Measurements from ENCODE around the gene TNS4.

TNS4 gene

DNA sequence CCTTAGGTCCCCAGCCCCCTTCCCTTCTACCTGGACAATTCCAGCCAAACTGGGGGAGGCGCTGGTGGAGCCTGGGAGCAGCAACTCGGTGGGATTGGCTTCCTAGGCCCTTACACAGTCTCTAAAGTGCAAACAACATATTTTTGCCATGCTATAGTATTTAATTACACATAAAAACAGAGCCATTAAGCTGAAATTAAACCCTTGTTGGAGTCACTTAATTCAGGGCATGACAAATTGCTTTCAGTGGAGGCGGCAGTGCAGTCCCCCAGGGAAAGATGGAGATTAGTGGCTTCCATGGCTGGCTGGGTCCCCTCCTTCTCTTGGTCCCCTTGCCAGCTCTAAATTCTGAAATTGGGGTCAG, 40.8 kb downstream of the TNS4 start:
- H3K4me3 ChIP-seq (ENCODE audit: low read length) = no peak overlapping the region
- no peak for TF ChIP-seq ZNF274 (IDR thresholded peaks at IDR 0.05; ENCODE audit: low read depth, low read length)

GRCh38 chr17:40459636-40460603, 41.5 kb downstream of the TNS4 start:
- no peak overlapping the region for H3K4me3 ChIP-seq (ENCODE audit: low read length)
- no peak for TF ChIP-seq ZNF274 (IDR thresholded peaks at IDR 0.05; ENCODE audit: low read depth, low read length)

DNA sequence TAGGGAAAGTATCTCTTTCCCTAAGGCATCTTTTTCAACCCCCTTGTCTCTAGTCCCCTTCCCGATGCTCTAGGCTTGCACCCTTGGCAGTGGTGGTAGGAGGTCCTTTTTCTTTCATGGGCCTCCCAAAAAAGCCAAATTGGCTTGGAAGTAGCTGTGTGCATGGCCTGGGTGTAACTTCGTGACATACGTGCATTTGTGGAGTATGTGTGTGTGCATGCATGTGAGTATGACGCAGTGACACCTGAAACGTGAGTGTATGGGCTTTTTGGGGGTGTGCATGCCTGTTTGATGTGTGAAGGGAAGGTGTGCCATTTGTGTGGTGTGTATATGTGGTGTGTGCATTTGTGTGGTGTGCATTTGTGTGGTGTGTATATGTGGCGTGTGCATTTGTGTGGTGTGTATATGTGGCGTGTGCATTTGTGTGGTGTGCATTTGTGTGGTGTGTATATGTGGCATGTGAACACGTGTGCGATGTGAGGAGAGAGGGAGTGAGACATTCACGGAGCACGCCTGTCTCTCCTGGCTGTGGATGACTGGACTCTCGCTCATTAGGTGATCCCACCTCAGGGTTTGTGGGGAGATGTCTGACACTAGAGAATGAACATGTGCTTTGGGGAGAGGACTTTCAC, 42.5 kb downstream of the TNS4 start:
- no peak overlapping the region for H3K4me3 ChIP-seq (ENCODE audit: low read length)
- TF ChIP-seq ZNF274 (IDR thresholded peaks at IDR 0.05; ENCODE audit: low read depth, low read length) = no peak

DNA sequence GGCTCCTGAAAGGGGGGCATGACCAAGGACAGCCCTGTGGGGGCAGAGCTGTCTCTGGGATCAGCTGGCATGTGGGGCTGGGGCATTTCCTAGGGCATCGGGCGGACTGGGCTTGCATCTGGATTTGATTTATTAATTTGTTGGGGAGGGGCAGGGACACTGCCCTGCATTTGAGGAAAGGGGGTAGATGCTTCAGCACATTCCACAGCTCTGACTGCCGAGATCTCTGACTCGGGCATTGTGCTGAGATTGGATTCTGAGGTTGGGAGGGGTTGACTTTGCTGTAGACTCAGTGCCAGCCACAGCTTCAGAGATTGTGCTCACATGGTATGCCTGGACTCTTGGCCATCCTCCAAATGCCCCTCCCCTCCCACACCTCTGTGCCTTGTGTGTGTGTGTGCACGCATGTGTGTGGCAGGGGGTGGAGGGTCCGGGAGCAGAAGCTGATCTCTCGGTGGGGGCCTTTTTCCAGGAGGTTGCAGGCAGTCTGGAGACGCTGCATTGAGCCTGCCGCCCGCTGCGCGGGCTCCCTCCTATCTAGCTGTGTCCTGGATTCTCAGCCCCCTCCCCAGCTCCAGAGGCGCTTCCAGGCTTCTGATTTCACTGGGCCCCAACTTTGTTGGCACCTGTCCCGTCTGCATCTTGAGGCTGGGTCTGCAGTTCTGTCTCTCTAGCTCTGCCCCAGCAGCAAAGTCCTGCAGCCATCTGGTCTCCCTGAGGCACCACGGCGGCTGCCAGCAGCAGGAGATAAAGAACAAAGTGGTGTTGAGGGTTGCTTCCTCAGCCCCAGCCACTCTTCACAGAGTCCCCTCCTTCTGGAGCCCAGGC, 43.2 kb downstream of the TNS4 start:
- no peak overlapping the region for H3K4me3 ChIP-seq (ENCODE audit: low read length)
- TF ChIP-seq ZNF274 (IDR thresholded peaks at IDR 0.05; ENCODE audit: low read depth, low read length) = no peak

DNA sequence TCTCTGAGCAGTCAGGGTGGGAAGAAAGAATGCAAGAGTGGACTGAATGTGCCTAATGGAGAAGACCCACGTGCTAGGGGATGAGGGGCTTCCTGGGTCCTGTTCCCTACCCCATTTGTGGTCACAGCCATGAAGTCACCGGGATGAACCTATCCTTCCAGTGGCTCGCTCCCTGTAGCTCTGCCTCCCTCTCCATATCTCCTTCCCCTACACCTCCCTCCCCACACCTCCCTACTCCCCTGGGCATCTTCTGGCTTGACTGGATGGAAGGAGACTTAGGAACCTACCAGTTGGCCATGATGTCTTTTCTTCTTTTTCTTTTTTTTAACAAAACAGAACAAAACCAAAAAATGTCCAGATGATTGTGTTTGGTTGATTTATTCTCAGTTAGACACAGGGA, 44.1 kb downstream of the TNS4 start:
- TF ChIP-seq ZNF274 (IDR thresholded peaks at IDR 0.05; ENCODE audit: low read depth, low read length) = no peak
- H3K4me3 ChIP-seq (ENCODE audit: low read length) = no peak overlapping the region

- no peak overlapping the region for H3K4me3 ChIP-seq (ENCODE audit: low read length)
- no peak for TF ChIP-seq ZNF274 (IDR thresholded peaks at IDR 0.05; ENCODE audit: low read depth, low read length)
Measured at GRCh38 chr17:40456396-40456951, 44.9 kb downstream of the TNS4 start.

- no peak for TF ChIP-seq ZNF274 (IDR thresholded peaks at IDR 0.05; ENCODE audit: low read depth, low read length)
- H3K4me3 ChIP-seq (ENCODE audit: low read length) = no peak overlapping the region
Measured at GRCh38 chr17:40454613-40454995, 46.8 kb downstream of the TNS4 start.

DNA sequence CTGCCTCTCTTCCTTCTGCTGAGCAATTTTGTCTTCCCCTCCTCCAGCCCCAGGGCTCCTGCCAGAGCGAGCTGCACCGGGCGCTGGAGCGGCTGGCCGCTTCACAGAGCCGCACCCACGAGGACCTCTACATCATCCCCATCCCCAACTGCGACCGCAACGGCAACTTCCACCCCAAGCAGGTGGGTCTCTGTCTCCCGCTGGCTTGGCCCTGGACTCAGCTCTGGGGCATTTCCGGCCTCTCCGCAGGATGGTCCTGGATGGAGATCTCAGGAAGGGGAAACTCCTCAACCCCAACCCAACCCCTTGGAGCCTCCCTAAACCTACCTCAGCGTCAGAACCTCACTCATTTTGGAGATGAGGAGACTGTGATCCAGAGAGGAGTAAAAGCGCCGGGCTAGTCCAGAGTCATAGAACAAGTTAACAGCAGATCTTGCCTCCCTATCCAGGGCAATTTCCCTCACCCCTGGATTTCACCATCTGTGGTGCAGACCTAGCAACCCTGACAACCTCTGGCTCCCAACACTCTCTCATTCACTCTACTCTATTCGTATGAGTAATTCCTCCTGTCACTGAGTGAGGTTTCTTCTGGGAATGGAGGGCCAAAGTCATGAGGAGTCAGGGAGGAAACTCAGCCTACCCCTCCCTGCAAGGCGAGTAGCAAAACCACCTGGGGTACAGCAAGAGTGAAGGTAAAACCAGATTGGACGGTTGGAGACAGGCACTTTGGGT, 47.4 kb downstream of the TNS4 start:
- TF ChIP-seq ZNF274 (IDR thresholded peaks at IDR 0.05; ENCODE audit: low read depth, low read length) = no peak
- H3K4me3 ChIP-seq (ENCODE audit: low read length) = no peak overlapping the region

- no peak for TF ChIP-seq ZNF274 (IDR thresholded peaks at IDR 0.05; ENCODE audit: low read depth, low read length)
- H3K4me3 ChIP-seq (ENCODE audit: low read length) = no peak overlapping the region
Measured at GRCh38 chr17:40452921-40453378, 48.5 kb downstream of the TNS4 start.

DNA sequence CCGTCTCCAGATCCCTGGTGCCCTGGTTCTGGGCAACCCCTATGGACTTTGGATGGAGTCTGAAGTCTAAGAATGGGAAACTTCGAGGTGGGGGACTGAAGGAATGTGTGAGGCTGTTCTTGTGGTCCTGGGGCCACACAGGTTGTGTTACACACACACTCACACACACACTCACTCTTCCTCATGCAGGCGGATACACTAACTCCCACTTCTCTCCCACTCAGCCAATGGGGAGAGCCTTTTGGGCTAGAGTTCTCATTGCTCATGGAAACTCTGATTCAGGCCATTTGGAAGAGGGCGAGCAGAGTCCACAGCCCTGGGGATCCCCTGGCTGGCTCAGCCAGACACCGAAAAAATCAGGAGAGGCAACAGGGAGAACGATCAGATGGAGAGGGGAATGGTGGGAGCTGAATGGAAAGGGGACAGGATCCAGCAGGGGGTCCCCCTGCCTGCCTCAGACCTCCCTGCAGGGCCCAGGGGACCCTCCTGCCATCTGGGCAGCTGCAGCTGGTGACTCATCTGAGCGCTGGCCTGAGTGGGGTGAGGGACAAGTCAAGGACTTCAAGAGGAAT, 49.1 kb downstream of the TNS4 start:
- no peak overlapping the region for H3K4me3 ChIP-seq (ENCODE audit: low read length)
- TF ChIP-seq ZNF274 (IDR thresholded peaks at IDR 0.05; ENCODE audit: low read depth, low read length) = no peak

DNA sequence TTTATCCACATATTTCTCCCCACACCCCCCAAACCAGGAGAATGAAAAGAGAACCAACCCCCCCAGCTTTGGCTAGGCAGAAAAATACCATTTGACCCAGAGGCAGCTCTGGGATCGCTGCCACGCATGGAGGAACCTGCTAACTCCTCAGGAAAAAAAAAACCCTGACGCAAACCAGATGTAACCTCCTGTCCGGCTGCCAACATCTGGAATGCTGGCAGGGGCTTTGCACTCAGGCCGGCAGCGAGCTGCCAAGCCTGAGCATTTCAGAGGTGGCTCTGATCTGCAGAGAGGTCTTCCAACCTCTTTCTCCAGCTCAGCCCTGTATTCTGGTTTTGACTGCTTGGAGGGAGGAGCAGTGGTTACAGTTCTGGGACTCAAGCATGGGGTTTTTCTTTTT, 50.0 kb downstream of the TNS4 start:
- no peak for TF ChIP-seq ZNF274 (IDR thresholded peaks at IDR 0.05; ENCODE audit: low read depth, low read length)
- H3K4me3 ChIP-seq (ENCODE audit: low read length) = no peak overlapping the region

DNA sequence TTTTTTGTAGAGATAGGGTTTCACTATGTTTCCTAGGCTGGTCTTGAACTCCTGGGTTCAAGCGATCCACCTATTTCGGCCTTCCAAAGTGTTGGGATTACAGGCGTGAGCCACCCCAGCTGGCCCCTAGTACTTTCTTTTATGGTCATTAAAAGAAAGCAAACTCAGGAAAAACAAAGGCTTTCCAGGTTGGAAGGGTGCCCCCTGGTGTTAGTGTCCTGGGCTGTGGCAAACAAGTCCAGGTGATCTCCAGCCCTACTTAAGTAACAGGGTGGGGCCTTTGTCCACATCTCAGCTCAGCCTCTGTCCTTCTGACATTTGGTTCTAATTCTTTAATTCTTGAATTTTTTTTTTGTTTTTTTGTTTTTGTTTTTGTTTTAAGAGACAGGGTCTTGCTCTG, 51.2 kb downstream of the TNS4 start:
- H3K4me3 ChIP-seq (ENCODE audit: low read length) = no peak overlapping the region
- no peak for TF ChIP-seq ZNF274 (IDR thresholded peaks at IDR 0.05; ENCODE audit: low read depth, low read length)

DNA sequence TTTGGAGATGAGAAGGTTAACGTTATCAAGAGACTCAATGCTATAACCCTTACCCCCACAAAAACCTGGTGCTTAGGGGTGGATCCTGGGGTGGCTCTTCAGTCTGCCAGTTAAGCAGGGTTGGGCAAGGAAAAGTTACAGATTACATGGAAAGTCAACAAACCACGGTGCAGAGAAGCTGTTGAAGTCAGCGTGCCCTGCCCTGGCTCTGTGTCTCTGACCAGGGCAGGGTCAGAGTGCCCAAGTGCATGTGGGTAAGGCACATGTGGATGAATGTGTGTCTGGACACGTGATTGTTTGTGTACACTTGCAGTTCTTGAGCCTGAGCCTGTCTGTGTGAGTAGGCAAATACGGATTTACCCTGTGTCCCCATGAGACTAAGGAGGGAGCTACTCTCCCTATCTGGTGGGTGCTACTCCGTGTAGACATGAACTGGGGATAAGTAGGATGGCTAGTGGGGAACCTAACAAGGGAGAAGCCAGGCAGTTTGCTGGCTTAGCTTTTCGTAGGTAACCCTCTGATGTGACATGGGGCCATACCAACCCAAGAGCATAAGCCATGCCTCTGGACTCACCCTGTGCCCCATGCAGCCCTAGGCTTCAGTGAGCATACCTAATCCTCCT, 52.7 kb downstream of the TNS4 start:
- no peak for TF ChIP-seq ZNF274 (IDR thresholded peaks at IDR 0.05; ENCODE audit: low read depth, low read length)
- H3K4me3 ChIP-seq (ENCODE audit: low read length) = no peak overlapping the region

All from GM08714 (cell line).